Uterus (tissue), 2 donors: ENCODE measurements around the gene ALDH4A1.

Experiments
- POLR2A ChIP-seq, 2 donors: fragments of 450-650 bp; IDR thresholded peaks; one replicate each; pipeline ENCODE4 v1.6.1; 2016; ENCODE audit warnings: antibody characterized with exemption in 2 of 2, mild to moderate bottlenecking in 1 of 2, moderate library complexity in 1 of 2
- TF ChIP-seq, protein P1 (sequence below), 4 experiments: fragments of 200-600 bp in 2 of 4; fragments of 450-650 bp in 2 of 4; sonication (generic) in 2 of 4; IDR thresholded peaks; one replicate each; pipeline ENCODE4 v1.5.1; 2016 to 2019; ENCODE audit warnings: antibody characterized with exemption in 4 of 4, mild to moderate bottlenecking in 2 of 4, moderate library complexity in 1 of 4

DNA sequence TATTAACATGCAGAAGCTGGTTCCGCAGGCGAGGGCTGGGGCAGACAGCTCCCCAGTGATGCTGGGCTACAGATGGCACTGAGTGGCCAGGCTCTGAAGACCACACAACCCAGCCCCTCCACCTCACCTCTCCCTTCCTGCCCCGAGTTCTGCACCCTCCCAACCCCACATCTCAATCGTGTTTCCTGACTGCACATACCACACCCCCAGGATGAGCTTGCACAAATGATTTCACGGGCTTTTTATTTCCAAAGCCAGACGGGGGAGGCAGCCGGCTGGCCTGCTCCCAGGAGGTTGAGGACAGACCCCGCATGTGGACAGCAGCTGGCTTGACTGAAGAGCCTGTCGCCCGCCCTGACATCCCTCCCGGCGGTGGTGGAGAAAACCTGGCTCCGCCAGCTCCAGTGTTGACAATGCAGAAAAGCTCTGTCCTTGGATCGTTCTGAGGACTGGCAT, 21.4 kb upstream of the ALDH4A1 start:
- TF ChIP-seq, protein P1, sequence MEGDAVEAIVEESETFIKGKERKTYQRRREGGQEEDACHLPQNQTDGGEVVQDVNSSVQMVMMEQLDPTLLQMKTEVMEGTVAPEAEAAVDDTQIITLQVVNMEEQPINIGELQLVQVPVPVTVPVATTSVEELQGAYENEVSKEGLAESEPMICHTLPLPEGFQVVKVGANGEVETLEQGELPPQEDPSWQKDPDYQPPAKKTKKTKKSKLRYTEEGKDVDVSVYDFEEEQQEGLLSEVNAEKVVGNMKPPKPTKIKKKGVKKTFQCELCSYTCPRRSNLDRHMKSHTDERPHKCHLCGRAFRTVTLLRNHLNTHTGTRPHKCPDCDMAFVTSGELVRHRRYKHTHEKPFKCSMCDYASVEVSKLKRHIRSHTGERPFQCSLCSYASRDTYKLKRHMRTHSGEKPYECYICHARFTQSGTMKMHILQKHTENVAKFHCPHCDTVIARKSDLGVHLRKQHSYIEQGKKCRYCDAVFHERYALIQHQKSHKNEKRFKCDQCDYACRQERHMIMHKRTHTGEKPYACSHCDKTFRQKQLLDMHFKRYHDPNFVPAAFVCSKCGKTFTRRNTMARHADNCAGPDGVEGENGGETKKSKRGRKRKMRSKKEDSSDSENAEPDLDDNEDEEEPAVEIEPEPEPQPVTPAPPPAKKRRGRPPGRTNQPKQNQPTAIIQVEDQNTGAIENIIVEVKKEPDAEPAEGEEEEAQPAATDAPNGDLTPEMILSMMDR (IDR thresholded peaks at IDR 0.05): no peak
- no peak for TF ChIP-seq POLR2A (IDR thresholded peaks at IDR 0.05)
